Immature natural killer cell (primary cell): Measurements from ENCODE around the gene ABCA3. TPM values are rescaled to one million over a fixed set of nuclear protein-coding genes. Genes with fewer than 3 reads are reported as not detected.

ENCODE experiments used
- polyA plus RNA-seq, 3 donors: library from polyadenylated mRNA; unstranded; fragments of 300-500 nt; fragmentation: Illumina TruSeq; gene quantifications; one replicate each; pipeline ENCODE4 v1.2.3, GENCODE V29; 2021

Gene ABCA3
- polyA plus RNA-seq, 3 donors from 2014 or later: 2.4 to 7.6 (median 4.8) TPM

Other genes with a start within 250 kb of the ABCA3 start
- gene PKD1, start 204.8 kb downstream of the ABCA3 start, polyA plus RNA-seq: 1 to 10 TPM; 2.7 to 6.7 (median 2.8) TPM
- 1 to 10 TPM in 1 of 3 donors, under 1 TPM in 1, not detected in 1; 0.34 to 1.4 TPM for gene RAB26, start 192.1 kb downstream of the ABCA3 start, polyA plus RNA-seq
- 1 to 10 TPM; 5.2 to 6.9 (median 5.6) TPM for gene TRAF7, start 184.9 kb downstream of the ABCA3 start, polyA plus RNA-seq
- gene CASKIN1, start 144.1 kb downstream of the ABCA3 start, polyA plus RNA-seq: not detected
- gene MLST8, start 135.3 kb downstream of the ABCA3 start, polyA plus RNA-seq: 10 to 100 TPM; 22.5 to 39.1 (median 36.9) TPM
- under 1 TPM in 2 of 3 donors, not detected in 1; 0.10 to 0.36 TPM for gene BRICD5, start 129.9 kb downstream of the ABCA3 start, polyA plus RNA-seq
- gene PGP, start 125.9 kb downstream of the ABCA3 start, polyA plus RNA-seq: 10 to 100 TPM; 10.4 to 18.4 (median 17.7) TPM
- 10 to 100 TPM in 2 of 3 donors, 1 to 10 TPM in 1; 8.4 to 18.6 (median 10.3) TPM for gene E4F1, start 117.1 kb downstream of the ABCA3 start, polyA plus RNA-seq
- not detected for gene DNASE1L2, start 104.3 kb downstream of the ABCA3 start, polyA plus RNA-seq
- gene ECI1, start 89.1 kb downstream of the ABCA3 start, polyA plus RNA-seq: 10 to 100 TPM; 40.4 to 67.8 (median 42.2) TPM
- gene RNPS1, start 72.6 kb downstream of the ABCA3 start, polyA plus RNA-seq: 100 to 1,000 TPM; 179 to 332 (median 189) TPM
- 10 to 100 TPM in 1 of 3 donors, 1 to 10 TPM in 2; 1.5 to 10.9 (median 4.5) TPM for gene CCNF, start 88.7 kb upstream of the ABCA3 start, polyA plus RNA-seq
- gene TEDC2, start 119.4 kb upstream of the ABCA3 start, polyA plus RNA-seq: under 1 TPM in 2 of 3 donors, not detected in 1; 0.22 to 0.85 TPM
- gene NTN3, start 130.6 kb upstream of the ABCA3 start, polyA plus RNA-seq: not detected
- gene TBC1D24, start 134.4 kb upstream of the ABCA3 start, polyA plus RNA-seq: 1 to 10 TPM; 1.1 to 4.5 (median 2.4) TPM
- 100 to 1,000 TPM in 1 of 3 donors, 10 to 100 TPM in 2; 70.9 to 116 (median 90.8) TPM for gene ATP6V0C, start 173.2 kb upstream of the ABCA3 start, polyA plus RNA-seq
- 10 to 100 TPM; 13.7 to 18.6 (median 13.9) TPM for gene AMDHD2, start 179.6 kb upstream of the ABCA3 start, polyA plus RNA-seq
- 1 to 10 TPM in 2 of 3 donors, under 1 TPM in 1; 0.90 to 3.0 (median 3.0) TPM for gene CEMP1, start 190.7 kb upstream of the ABCA3 start, polyA plus RNA-seq
- 10 to 100 TPM; 26.3 to 48.8 (median 27.1) TPM for gene PDPK1, start 197.3 kb upstream of the ABCA3 start, polyA plus RNA-seq